CD4-positive, alpha-beta T cell treated with Interleukin-17A for 1 hour (primary cell): ENCODE results near the gene GFPT1.

Source experiments
- DNase-seq: peaks from one replicate; pipeline ENCODE4 v3.0.0-alpha.2; 2020

GFPT1 gene

GRCh38 chr2:69315160-69315761 is 71.8 kb downstream of the GFPT1 start:
- no peak for DNase-seq

DNA sequence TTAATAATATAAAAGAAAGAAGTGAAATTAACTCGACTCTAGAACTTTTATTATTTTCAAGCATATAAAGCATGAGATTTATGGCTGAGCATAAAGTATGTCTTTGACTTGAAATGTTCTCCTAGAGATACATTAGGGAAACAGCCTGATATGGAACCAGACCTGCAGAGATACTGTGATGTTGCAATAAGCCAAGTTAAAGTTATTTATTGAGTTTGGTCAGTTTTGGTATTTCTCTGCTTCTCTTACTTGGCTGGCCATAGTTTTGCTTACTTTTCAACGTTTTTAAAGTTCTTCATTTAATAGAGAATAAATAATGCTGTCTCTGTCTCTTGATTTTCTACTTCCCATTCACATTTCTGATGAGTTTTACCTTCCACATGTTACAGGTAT is 76.0 kb downstream of the GFPT1 start:
- DNase-seq, result no peak

GRCh38 chr2:69310111-69311023 is 76.7 kb downstream of the GFPT1 start:
- DNase-seq, result no peak

GRCh38 chr2:69309351-69310110 is 77.5 kb downstream of the GFPT1 start:
- peak; percentile 16 for DNase-seq

DNA sequence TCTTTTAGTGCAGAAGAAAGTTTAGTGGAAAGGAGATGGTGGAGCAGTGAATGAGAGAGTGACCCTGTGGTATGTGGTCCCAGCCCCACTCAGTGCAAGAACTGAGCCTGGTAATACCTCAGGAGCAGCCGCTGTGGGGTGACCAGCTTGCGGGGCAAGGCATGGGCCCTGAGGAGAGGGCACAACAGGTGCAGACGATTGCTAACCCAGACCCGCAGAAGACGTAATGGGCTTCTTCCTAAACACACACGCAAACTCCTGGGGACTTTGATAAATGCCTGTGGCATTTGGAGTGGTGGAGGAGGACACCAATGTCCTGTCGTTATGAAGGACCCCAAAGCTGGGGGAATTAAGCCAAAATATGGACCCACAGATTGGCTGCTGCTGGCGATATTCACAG is 78.7 kb downstream of the GFPT1 start:
- no peak for DNase-seq

DNA sequence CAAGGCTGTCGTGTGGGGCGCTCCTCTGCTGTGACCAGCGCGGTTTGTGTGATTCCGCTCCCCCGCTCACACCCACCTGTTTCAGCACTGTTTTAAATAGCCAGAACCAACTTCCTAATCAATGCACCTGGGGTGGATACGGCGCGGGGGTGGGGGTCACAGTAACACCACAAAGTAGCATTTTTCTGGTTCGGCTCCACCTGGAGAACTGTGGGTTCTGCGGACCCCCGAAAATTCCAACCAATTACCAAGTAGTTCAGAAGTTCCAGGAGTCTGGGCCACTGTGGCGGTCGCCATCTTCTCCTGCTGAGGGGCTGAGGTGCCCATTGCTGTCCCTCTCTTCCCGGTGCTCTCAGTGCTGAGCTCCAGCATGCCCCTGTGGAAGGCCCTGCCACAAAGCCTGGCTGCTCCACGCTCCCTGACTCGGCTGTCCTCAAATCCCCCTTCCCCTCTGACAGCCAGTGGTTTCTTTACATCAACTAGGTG is 79.4 kb downstream of the GFPT1 start:
- no peak for DNase-seq

GRCh38 chr2:69306822-69307578 is 80.0 kb downstream of the GFPT1 start:
- peak; percentile 56 for DNase-seq

DNA sequence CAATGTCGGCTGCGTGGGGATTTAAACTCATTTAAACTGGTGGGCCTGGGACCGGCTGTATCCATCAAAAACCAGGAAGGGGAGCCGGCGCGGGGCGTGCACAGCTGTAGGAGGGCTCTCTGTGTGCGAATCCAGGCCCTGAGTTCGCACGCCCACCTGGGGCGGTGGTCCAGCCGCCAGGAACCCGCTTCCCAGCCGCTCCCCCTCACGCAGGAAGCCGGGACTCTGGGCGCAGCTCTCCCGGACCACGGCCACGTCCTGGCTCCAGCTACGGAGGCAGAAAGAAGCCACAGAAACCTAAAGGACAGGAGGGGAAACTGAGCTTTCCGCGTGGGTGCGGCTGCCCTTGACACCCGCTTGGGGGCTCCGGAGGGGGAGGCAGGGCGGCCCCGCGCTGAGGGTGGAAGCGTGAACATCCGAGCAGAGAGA is 80.6 kb downstream of the GFPT1 start:
- no peak for DNase-seq

DNA sequence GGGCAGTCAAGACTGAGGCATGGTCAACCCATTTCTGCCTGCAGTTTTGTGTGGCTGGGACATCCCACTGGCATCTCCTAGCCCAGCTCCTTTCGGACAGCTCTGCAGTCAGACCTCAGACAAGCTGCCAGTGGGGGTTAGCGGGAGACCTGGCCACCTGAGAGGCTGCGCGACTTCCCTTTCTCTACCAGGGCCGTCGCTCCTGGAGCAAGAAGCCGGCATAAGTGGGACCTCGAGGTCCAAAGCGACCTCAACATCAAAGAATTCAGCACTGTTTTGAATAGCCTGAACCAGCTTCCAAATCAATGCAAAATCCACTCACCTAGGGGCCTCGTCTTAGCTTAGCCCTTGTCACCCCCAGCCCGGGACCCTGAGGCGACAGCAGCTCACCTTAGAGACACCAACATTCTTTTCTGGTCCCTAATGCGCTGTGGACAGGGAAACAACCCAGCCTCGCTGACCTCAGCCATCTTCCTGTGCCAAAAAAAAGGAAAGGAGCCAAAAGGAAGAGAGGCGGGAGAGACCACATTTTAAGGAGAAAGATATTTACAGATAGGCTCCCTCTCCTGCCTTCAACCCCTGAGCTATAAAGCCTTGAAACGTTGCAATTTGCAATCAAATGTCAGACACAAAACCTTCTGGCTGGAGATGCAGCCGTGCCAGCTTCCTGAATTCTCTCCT is 81.2 kb downstream of the GFPT1 start:
- DNase-seq, result no peak

DNA sequence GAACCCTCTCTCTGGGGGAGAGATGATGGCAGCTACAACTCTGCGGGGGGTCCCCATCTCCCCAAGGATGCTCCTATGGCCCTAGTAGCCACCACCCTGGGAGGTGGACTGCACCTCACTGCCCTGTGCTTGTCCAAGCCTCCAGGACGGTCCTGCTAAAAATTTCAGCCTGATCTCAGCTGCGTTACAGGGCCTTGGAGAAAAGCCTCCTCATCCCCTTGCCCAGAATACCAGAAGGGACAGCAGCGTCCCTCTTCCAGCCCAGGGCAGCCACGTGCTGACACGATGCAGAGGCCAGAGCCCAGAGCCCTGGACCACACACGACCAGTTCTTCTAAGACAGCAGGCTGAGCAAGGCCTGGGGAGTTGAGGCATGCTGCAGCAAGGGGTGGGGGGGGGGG is 81.9 kb downstream of the GFPT1 start:
- DNase-seq, result no peak

DNA sequence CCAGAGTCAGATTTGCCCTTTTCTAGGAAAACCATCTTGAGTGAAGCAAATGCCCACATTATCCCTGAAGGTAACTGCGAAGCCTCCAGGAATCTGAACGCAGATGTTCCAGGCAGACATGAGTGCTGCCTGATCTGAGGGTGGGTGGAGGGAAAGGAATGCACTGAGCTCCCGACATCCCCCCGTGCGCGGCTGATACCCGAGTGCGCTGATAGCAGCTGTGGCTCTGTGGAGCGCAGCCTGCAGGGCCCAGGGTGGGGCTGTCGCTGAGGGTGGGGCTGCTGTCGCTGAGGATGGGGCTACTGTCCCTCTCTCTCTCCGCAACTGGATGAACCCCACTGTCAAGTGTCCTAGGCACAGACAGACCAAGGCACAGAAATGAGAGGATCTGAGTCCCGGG is 82.4 kb downstream of the GFPT1 start:
- DNase-seq, result no peak

- DNase-seq, result no peak
Measured at GRCh38 chr2:69300650-69301049, 86.4 kb downstream of the GFPT1 start.

- no peak for DNase-seq
Measured at GRCh38 chr2:69299772-69300516, 87.1 kb downstream of the GFPT1 start.

- DNase-seq, result no peak
Measured at GRCh38 chr2:69298862-69299261, 88.2 kb downstream of the GFPT1 start.

DNA sequence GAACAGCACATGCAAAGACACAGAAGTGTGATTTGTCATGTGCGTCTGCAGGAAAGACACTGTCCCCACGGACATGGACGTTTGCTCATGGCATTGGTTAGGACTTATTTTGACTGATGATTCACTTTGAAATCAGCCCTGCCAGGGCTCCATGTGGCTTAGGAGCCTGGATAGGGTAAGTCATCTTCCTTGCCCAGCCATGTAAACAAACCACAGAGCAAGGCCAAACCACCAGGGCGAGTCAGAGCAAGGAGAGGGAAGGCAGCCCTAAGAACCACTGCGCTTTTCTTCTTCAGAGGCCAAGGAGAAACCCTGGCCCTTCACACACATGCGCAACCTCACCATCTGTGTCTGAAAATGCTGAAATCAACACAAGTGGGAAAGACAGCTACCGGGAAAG is 88.8 kb downstream of the GFPT1 start:
- DNase-seq, result no peak

DNA sequence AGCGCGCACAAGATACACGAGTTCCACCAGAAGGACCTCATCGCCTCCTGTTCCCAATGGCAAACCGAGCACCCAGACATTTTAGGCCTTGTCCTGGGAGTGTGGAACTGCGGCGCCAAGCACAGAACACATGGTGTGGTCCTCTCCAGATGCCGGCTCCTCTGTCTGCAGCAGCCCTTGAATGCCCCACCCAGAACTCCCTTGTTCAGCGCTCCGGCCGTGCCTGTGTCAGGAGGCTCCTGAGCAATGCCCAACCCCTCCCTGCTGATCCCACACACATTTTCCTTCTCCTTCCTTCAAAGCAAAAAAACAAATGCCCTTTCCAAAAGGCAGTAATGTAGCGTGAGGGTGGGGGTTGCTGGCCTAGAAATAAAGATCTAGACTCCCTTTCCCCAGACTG is 89.8 kb downstream of the GFPT1 start:
- DNase-seq, result no peak

DNA sequence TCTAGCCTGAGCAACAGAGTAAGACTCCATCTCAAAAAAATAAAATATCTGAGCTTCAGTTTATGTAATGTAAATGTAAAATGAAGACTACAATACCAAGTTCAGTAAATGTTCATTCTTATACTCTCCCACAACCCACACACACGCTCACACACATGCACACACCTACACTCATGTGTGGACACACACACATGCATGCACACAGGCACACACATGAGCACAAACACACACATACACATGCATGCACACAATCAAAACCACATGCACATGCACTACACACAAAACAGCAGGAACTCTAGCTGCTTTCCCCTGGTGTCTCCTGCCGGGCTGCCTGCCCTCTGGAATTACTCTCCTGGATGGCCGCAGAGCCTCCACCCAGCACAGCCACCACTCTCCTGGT is 90.6 kb downstream of the GFPT1 start:
- DNase-seq, result no peak

DNA sequence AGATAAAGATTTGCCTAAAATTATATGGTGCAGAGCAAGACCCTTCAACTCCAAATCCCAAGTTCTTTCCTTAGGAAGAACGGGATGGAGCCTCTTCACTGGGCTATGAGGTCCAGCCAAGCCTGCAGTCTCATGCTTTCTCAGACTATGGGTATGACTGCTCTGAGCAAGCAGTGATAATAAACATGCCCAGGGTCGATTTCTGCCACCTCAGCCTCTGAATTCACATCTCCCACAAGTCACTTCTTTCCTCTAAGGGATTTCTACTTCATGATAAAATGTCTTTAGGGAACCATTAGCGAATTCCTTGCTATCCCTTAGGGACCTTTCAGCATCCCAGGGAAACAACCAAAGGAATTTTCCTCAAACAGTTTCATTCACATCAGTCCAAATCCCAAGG is 94.8 kb downstream of the GFPT1 start:
- no peak for DNase-seq

DNA sequence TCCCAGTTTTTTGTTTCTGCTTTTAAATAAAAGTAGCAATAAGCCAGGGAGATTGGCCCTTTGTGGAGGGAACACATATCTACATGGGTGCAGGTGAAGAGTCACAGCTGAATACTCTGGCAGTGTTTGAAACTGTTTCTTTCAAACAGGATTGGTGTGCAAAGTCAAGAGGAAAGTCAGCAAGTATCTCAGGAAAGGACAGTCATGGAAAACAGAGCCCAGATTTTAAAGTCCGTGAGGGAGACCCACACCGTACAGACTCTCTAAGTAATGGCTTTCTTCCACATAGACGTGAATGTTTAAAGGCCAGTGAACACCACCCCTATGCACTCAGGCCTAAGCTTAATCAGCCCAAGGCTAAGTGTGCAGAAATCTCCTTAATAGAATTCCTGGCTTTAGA is 95.3 kb downstream of the GFPT1 start:
- no peak for DNase-seq

DNA sequence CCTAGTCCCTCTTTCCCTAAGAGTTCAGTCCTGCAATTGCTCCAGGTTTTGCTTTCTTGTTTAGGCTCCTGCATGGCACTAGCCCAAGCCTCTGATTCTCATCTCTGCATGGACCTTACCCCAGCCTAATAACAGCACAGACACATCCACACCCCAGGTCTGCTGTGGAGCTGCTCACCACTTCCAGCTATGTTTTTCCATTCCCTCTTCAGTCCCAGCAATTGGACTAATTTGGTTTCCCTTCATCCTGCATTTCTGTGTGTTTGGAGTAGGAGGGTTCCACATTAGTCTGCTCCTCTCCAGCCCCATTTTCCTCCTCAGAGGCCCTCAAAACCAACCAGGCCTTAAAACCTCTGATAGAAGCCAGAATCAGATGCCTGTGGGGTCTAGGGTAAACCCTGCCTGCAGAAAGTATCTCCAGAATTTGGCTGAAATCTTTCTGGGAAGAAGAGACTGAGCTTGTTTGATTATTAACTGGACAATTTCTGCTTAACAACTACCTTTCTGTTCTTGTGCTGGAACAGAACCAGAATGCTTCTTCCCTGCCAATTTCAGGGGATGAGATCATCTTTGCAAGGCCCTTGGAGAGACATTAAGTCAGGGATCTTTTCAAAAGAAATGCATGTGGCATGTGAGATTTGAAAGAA is 95.9 kb downstream of the GFPT1 start:
- DNase-seq, result no peak

GRCh38 chr2:69288429-69288828 is 98.6 kb downstream of the GFPT1 start:
- DNase-seq, result no peak
